Measurements from ENCODE around the gene RASAL2.
"Not testable (repeated sequence)": the region's sequence is repeated elsewhere in the genome, so short reads cannot be mapped to it uniquely, and the experiment has no call there.

Gene RASAL2

GRCh38 chr1:178072326-178072725 is 21.6 kb upstream of the RASAL2 start:
- no peak for DNase-seq

GRCh38 chr1:178075333-178075732 is 18.6 kb upstream of the RASAL2 start:
- DNase-seq, result no peak

- DNase-seq, result no peak
These were observed 17.3 kb upstream of the RASAL2 start for GRCh38 chr1:178076607-178077006.

GRCh38 chr1:178077917-178078316 is 16.0 kb upstream of the RASAL2 start:
- DNase-seq, result no peak

- DNase-seq, result no peak
These were observed 7.6 kb upstream of the RASAL2 start for GRCh38 chr1:178086294-178086693.

GRCh38 chr1:178086766-178087165 is 7.1 kb upstream of the RASAL2 start:
- no peak for DNase-seq

GRCh38 chr1:178088651-178089050 is 5.3 kb upstream of the RASAL2 start:
- no peak for DNase-seq

GRCh38 chr1:178091454-178091853 is 2.5 kb upstream of the RASAL2 start:
- not testable (repeated sequence) for DNase-seq

- DNase-seq, result no peak
These were observed 1.7 kb upstream of the RASAL2 start for GRCh38 chr1:178091986-178092745.

- DNase-seq, result no peak
These were observed 918 bp upstream of the RASAL2 start for GRCh38 chr1:178092878-178093493.

- no peak for DNase-seq
These were observed 382 bp upstream of the RASAL2 start for GRCh38 chr1:178093494-178093950.

- DNase-seq, result no peak
These were observed 1.1 kb downstream of the RASAL2 start for GRCh38 chr1:178094739-178095645.

- DNase-seq, result no peak
These were observed 2.5 kb downstream of the RASAL2 start for GRCh38 chr1:178096421-178096820.

GRCh38 chr1:178098262-178098661 is 4.4 kb downstream of the RASAL2 start:
- DNase-seq, result no peak

GRCh38 chr1:178101266-178101630 is 7.3 kb downstream of the RASAL2 start:
- DNase-seq, result no peak

- no peak for DNase-seq
These were observed 7.8 kb downstream of the RASAL2 start for GRCh38 chr1:178101654-178102053.

GRCh38 chr1:178102218-178102617 is 8.3 kb downstream of the RASAL2 start:
- no peak for DNase-seq

- no peak for DNase-seq
These were observed 13.9 kb downstream of the RASAL2 start for GRCh38 chr1:178107823-178108222.

GRCh38 chr1:178109348-178110143 is 15.6 kb downstream of the RASAL2 start:
- no peak for DNase-seq

GRCh38 chr1:178115260-178115659 is 21.4 kb downstream of the RASAL2 start:
- DNase-seq, result no peak

- no peak for DNase-seq
These were observed 24.6 kb downstream of the RASAL2 start for GRCh38 chr1:178118524-178118923.

- DNase-seq, result no peak
These were observed 25.7 kb downstream of the RASAL2 start for GRCh38 chr1:178119628-178120027.

- DNase-seq, result no peak
These were observed 26.2 kb downstream of the RASAL2 start for GRCh38 chr1:178120088-178120487.

All from NK-92 treated with Interleukin-12 subunit alpha and Interleukin-12 subunit beta, amount 100 ng/mL, for 24 hours (cell line).